Eye (tissue), 1 donor: ENCODE data around the gene BATF2.
"Not testable (repeated sequence)": the region's sequence is repeated elsewhere in the genome, so short reads cannot be mapped to it uniquely, and the experiment has no call there.

ENCODE experiments used
- DNase-seq: peaks from one replicate; pipeline ENCODE4 v3.0.0-alpha.2; 2015

Gene BATF2

GRCh38 chr11:65013130-65013887, 16.5 kb upstream of the BATF2 start:
- DNase-seq = peak; percentile 96

GRCh38 chr11:65008873-65009272, 12.1 kb upstream of the BATF2 start:
- no peak for DNase-seq

GRCh38 chr11:65008016-65008415, 11.2 kb upstream of the BATF2 start:
- DNase-seq = no peak

GRCh38 chr11:65003968-65004367, 7.2 kb upstream of the BATF2 start:
- not testable (repeated sequence) for DNase-seq

- no peak for DNase-seq
Measured at GRCh38 chr11:65003282-65003681, 6.5 kb upstream of the BATF2 start.

- DNase-seq = no peak
Measured at GRCh38 chr11:65002706-65003105, 5.9 kb upstream of the BATF2 start.

GRCh38 chr11:64999478-64999877, 2.7 kb upstream of the BATF2 start:
- no peak for DNase-seq

GRCh38 chr11:64998690-64999431, 2.1 kb upstream of the BATF2 start:
- DNase-seq = no peak

- DNase-seq = no peak
Measured at GRCh38 chr11:64998141-64998540, 1.4 kb upstream of the BATF2 start.

- DNase-seq = no peak
Measured at GRCh38 chr11:64996327-64996709, 453 bp downstream of the BATF2 start.

- no peak for DNase-seq
Measured at GRCh38 chr11:64994318-64994717, 2.5 kb downstream of the BATF2 start.

- DNase-seq = peak; percentile 70
Measured at GRCh38 chr11:64990222-64990923, 6.4 kb downstream of the BATF2 start.

GRCh38 chr11:64989416-64989815, 7.4 kb downstream of the BATF2 start:
- no peak for DNase-seq

GRCh38 chr11:64987998-64988854, 8.5 kb downstream of the BATF2 start:
- DNase-seq = no peak

GRCh38 chr11:64983339-64983738, 13.4 kb downstream of the BATF2 start:
- not testable (repeated sequence) for DNase-seq

- no peak for DNase-seq
Measured at GRCh38 chr11:64976651-64977050, 20.1 kb downstream of the BATF2 start.

GRCh38 chr11:64974124-64974523, 22.6 kb downstream of the BATF2 start:
- no peak for DNase-seq

GRCh38 chr11:64971421-64972233, 25.1 kb downstream of the BATF2 start, which contains the start of gene MAJIN:
Gene MAJIN (minus strand): TSS chr11:64972108. CDS start chr11:64959405, 12,703 bp downstream.
- peak; percentile 96 for DNase-seq

- DNase-seq = no peak
Measured at GRCh38 chr11:64970731-64971151, 26.0 kb downstream of the BATF2 start.

- no peak for DNase-seq
Measured at GRCh38 chr11:64969209-64969608, 27.6 kb downstream of the BATF2 start.

GRCh38 chr11:64967375-64967774, 29.4 kb downstream of the BATF2 start:
- no peak for DNase-seq
